HepG2 (cell line): Measurements from ENCODE around the gene OR8B8. TPM values are rescaled to one million over a fixed set of nuclear protein-coding genes. Genes with fewer than 3 reads are reported as not detected.

Experiments
- ATAC-seq: fragments of 200-7000 bp; cut with Tn5 transposase; 3 replicates; pipeline ENCODE4 v1.9.1; 2020; ENCODE audit warnings: mild to moderate bottlenecking, moderate library complexity
- BruUV-seq: library from RNA; stranded (reverse); fragments of 400-500 nt; replicated peaks from 2 replicates; lab custom pipeline; 2021; lab: Mats Ljungman, UMichigan
- CTCF ChIA-PET: fragments of 300-600 bp; formaldehyde crosslinking; extraction: SDS; loops from one replicate; lab custom pipeline; 2021; ENCODE audit warnings: low total read pairs, inconsistent platforms, low intra/inter-chr PET ratio; lab: Yijun Ruan, JAX
- POLR2A ChIA-PET: fragments of 350-600 bp; sonication (Branson Sonifier 250); formaldehyde crosslinking; loops from one replicate; lab custom pipeline; 2020; ENCODE audit warnings: antibody characterized with exemption, inconsistent platforms; lab: Yijun Ruan, JAX
- DNase-seq: peaks from one replicate; pipeline ENCODE4 v3.0.0-alpha.2; 2015; ENCODE audit warnings: low spot score
- FAIRE-seq: peaks from 3 replicates; lab custom pipeline; 2011; peaks lifted over from hg19 to GRCh38; lab: Jason Lieb, UNC
- H2AFZ ChIP-seq: one replicate; pipeline ENCODE4 v1.6.1; 2011; ENCODE audit warnings: low read length, inconsistent platforms
- H3K27ac ChIP-seq: fragments of 300-600 bp; 3 replicates; pipeline ENCODE4 v1.8.0; 2011; ENCODE audit warnings: mixed run types, mild to moderate bottlenecking, mixed read lengths, low read length, inconsistent platforms; ENCODE audit not compliant: insufficient read depth; ENCODE audit errors: extremely low read length
- H3K27me3 ChIP-seq, 2 experiments: fragments of 200-600 bp in 1 of 2; 2 replicates in 1 of 2; 3 replicates in 1 of 2; pipeline versions ENCODE4 v1.6.0 to v1.8.0; 2011; ENCODE audit warnings: low read length in 2 of 2, mild to moderate bottlenecking in 2 of 2, moderate library complexity in 2 of 2, inconsistent platforms in 1 of 2; ENCODE audit not compliant: insufficient read depth in 2 of 2, control insufficient read depth in 1 of 2
- H3K36me3 ChIP-seq, 2 experiments: fragments of 200-600 bp in 1 of 2; replicated peaks in 1 of 2; 2 replicates in 1 of 2; 3 replicates in 1 of 2; pipeline versions ENCODE4 v1.5.1 to v1.8.0; 2011; ENCODE audit warnings: low read length in 2 of 2, inconsistent platforms in 1 of 2; ENCODE audit not compliant: insufficient read depth in 2 of 2, control insufficient read depth in 1 of 2
- H3K4me1 ChIP-seq: 2 replicates; pipeline ENCODE4 v1.5.1; 2012; ENCODE audit warnings: low read length, inconsistent platforms; ENCODE audit not compliant: insufficient read depth
- H3K4me2 ChIP-seq: 2 replicates; pipeline ENCODE4 v1.6.0; 2011; ENCODE audit warnings: low read depth, low read length, inconsistent platforms
- H3K4me3 ChIP-seq, 3 experiments: fragments of 200-600 bp in 1 of 3; sonication (generic), shearing (Covaris generic) in 1 of 3; replicated peaks in 1 of 3; 2 replicates each; pipeline ENCODE4 v1.5.1; 2011 to 2016; ENCODE audit warnings: low read length in 3 of 3, inconsistent platforms in 2 of 3, low read depth in 2 of 3, mild to moderate bottlenecking in 2 of 3, control low read depth in 1 of 3, mixed read lengths in 1 of 3; ENCODE audit not compliant: insufficient read depth in 1 of 3
- H3K79me2 ChIP-seq: one replicate; pipeline ENCODE4 v1.6.1; 2011; ENCODE audit warnings: low read length, inconsistent platforms; ENCODE audit not compliant: insufficient read depth
- H3K9ac ChIP-seq: 2 replicates; pipeline ENCODE4 v1.6.0; 2011; ENCODE audit warnings: mild to moderate bottlenecking, low read depth, low read length, inconsistent platforms; ENCODE audit not compliant: insufficient read depth
- H3K9me3 ChIP-seq: 2 replicates; pipeline ENCODE4 v1.5.1; 2012; ENCODE audit warnings: mild to moderate bottlenecking, low read length
- H4K20me1 ChIP-seq: 2 replicates; pipeline ENCODE4 v1.6.0; 2011; ENCODE audit warnings: inconsistent platforms, mild to moderate bottlenecking, low read length, moderate library complexity; ENCODE audit not compliant: insufficient read depth
- GRHL1 ChIP-seq: sonication (generic); formaldehyde crosslinking; conservative IDR thresholded peaks from 2 replicates; pipeline ENCODE4 v1.8.0; 2022; ENCODE audit warnings: missing genetic modification reagents
- HIC2 ChIP-seq: sonication (generic); formaldehyde crosslinking; IDR thresholded peaks from 2 replicates; pipeline ENCODE4 v1.9.0; 2022; ENCODE audit warnings: low read depth, missing genetic modification reagents
- NRL ChIP-seq: sonication (generic); formaldehyde crosslinking; IDR thresholded peaks from 2 replicates; pipeline ENCODE4 v1.5.0; 2020; ENCODE audit warnings: missing genetic modification reagents, mild to moderate bottlenecking, moderate library complexity, borderline replicate concordance
- PLRG1 ChIP-seq: fragments of 450-650 bp; conservative IDR thresholded peaks from 2 replicates; pipeline ENCODE4 v1.6.1; 2016
- STAG1 ChIP-seq: sonication (generic); formaldehyde crosslinking; IDR thresholded peaks from 2 replicates; pipeline ENCODE4 v1.4.0; 2020; ENCODE audit warnings: missing genetic modification reagents
- ZBED4 ChIP-seq: sonication (generic); formaldehyde crosslinking; IDR thresholded peaks from 2 replicates; pipeline ENCODE4 v1.4.0; 2020; ENCODE audit warnings: missing genetic modification reagents, borderline replicate concordance
- ZNF33A ChIP-seq: sonication (generic); formaldehyde crosslinking; IDR thresholded peaks from 2 replicates; pipeline ENCODE4 v1.5.1; 2020; ENCODE audit warnings: missing genetic modification reagents, mild to moderate bottlenecking, moderate library complexity, borderline replicate concordance
- ZNF558 ChIP-seq: sonication (generic); formaldehyde crosslinking; IDR thresholded peaks from 2 replicates; pipeline ENCODE4 v1.9.0; 2022; ENCODE audit warnings: mild to moderate bottlenecking, missing genetic modification reagents, borderline replicate concordance
- ZNF724P ChIP-seq: sonication (generic); formaldehyde crosslinking; IDR thresholded peaks from 2 replicates; pipeline ENCODE4 v1.8.0; 2022; ENCODE audit warnings: missing genetic modification reagents, borderline replicate concordance
- ZNF766 ChIP-seq: sonication (generic); formaldehyde crosslinking; IDR thresholded peaks from 2 replicates; pipeline ENCODE4 v1.5.0; 2020; ENCODE audit warnings: missing genetic modification reagents, borderline replicate concordance
- WGBS: methylation state at CpG from one replicate; pipeline ENCODE4 v1.1.6; 2017; ENCODE audit warnings: low lambda C conversion rate; 5-methylcytosine and 5-hydroxymethylcytosine counted together
- in situ Hi-C: cut with HindIII; loops from 2 replicates; pipeline ENCODE4 v1.10.0; 2017; ENCODE audit warnings: low pct_unique_long_range_greater_than_20kb; ENCODE audit not compliant: extremely low pct_ligation_motif_present
- intact Hi-C: fragments of 100-400 bp; cut with micrococcal nuclease; formaldehyde crosslinking; loops from one replicate; pipeline ENCODE4 v1.10.0; 2022; ENCODE audit not compliant: unreplicated experiment
- polyA plus RNA-seq, 8 experiments: library from polyadenylated mRNA; depleted of rRNA in 3 of 8; stranded (reverse) in 7 of 8; unstranded in 1 of 8; fragments of >200 nt; fragmentation: Illumina TruSeq in 4 of 8; extraction: Trizol in 4 of 8; gene quantifications; 2 replicates each; pipeline versions ENCODE4 v1.2.1 to v1.2.3, GENCODE V29; 2011 to 2016; ENCODE audit warnings: low read depth in 4 of 8, missing spikeins in 1 of 8, mixed read lengths in 1 of 8; ENCODE audit not compliant: insufficient read depth in 1 of 8
- total RNA-seq, 5 experiments: library from RNA; depleted of rRNA; stranded (reverse); fragments of >200 nt; fragmentation: Illumina TruSeq; extraction: Trizol; gene quantifications; 2 replicates each; pipeline ENCODE4 v1.2.3, GENCODE V29; 2016; ENCODE audit warnings: low read depth in 1 of 5
- TF ChIP-seq, protein P1 (sequence below): sonication (generic); formaldehyde crosslinking; IDR thresholded peaks from 2 replicates; pipeline ENCODE4 v1.5.1; 2020; ENCODE audit warnings: mild to moderate bottlenecking, missing genetic modification reagents, moderate library complexity

The OR8B8 gene
- total and polyA plus RNA-seq, 2 of the 13 experiments (the other 11 are each of a cell fraction or from before 2014, with no cell fraction given) = not detected

GRCh38 chr11:124474079-124474478 is 28.6 kb upstream of the OR8B8 start:
- CTCF ChIA-PET = no interaction called here
- no peak overlapping the region for H3K27ac ChIP-seq
- in situ Hi-C loops = no loop called here
- TF ChIP-seq, protein P1, sequence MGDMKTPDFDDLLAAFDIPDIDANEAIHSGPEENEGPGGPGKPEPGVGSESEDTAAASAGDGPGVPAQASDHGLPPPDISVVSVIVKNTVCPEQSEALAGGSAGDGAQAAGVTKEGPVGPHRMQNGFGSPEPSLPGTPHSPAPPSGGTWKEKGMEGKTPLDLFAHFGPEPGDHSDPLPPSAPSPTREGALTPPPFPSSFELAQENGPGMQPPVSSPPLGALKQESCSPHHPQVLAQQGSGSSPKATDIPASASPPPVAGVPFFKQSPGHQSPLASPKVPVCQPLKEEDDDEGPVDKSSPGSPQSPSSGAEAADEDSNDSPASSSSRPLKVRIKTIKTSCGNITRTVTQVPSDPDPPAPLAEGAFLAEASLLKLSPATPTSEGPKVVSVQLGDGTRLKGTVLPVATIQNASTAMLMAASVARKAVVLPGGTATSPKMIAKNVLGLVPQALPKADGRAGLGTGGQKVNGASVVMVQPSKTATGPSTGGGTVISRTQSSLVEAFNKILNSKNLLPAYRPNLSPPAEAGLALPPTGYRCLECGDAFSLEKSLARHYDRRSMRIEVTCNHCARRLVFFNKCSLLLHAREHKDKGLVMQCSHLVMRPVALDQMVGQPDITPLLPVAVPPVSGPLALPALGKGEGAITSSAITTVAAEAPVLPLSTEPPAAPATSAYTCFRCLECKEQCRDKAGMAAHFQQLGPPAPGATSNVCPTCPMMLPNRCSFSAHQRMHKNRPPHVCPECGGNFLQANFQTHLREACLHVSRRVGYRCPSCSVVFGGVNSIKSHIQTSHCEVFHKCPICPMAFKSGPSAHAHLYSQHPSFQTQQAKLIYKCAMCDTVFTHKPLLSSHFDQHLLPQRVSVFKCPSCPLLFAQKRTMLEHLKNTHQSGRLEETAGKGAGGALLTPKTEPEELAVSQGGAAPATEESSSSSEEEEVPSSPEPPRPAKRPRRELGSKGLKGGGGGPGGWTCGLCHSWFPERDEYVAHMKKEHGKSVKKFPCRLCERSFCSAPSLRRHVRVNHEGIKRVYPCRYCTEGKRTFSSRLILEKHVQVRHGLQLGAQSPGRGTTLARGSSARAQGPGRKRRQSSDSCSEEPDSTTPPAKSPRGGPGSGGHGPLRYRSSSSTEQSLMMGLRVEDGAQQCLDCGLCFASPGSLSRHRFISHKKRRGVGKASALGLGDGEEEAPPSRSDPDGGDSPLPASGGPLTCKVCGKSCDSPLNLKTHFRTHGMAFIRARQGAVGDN (CRISPR knock-in tag) = no peak
- no peak for TF ChIP-seq PLRG1
- TF ChIP-seq NRL (CRISPR knock-in tag) = no peak
- no peak for TF ChIP-seq HIC2 (CRISPR knock-in tag)
- TF ChIP-seq STAG1 (CRISPR knock-in tag) = no peak
- no peak for TF ChIP-seq ZBED4 (CRISPR knock-in tag)
- TF ChIP-seq GRHL1 (CRISPR knock-in tag) = no peak
- no peak for TF ChIP-seq ZNF766 (CRISPR knock-in tag)
- TF ChIP-seq ZNF558 = no peak
- no peak for TF ChIP-seq ZNF724P (CRISPR knock-in tag)
- TF ChIP-seq ZNF33A (CRISPR knock-in tag) = no peak

More at GRCh38 chr11:124474079-124474478, 28.6 kb upstream of the OR8B8 start:
- Histone ChIP-seq H3K9ac (no peak overlapping the region), H2AFZ (no peak overlapping the region), H3K4me1 (no peaks in the 10 kb centered on the region), H3K36me3 (no peaks in the 10 kb centered on the region), H3K9me3 (no peaks in the 10 kb centered on the region), H3K4me2 (no peak overlapping the region), H3K4me3 (no peak overlapping the region), H3K27me3 (no peaks in the 10 kb centered on the region), H4K20me1 (no peaks in the 10 kb centered on the region), H3K79me2 (no peaks in the 10 kb centered on the region)
- POLR2A ChIA-PET = no interaction called here
- BruUV-seq = no TSS peak
- intact Hi-C loops = no loop called here
- no peak for ATAC-seq
- DNase-seq = no peak
- 3% methylated on average over 1 of the region's 1 CpG for WGBS
- no peak for FAIRE-seq
